NCI-H446 treated with DMSO at 0.1 percent for 48 hours (cell line): ENCODE results near the gene PDE7B.

Experiments
- DNase-seq: peaks from one replicate; lab custom pipeline; 2025; lab: John Stamatoyannopoulos, UW

PDE7B gene

GRCh38 chr6:136149311-136149710 lies 297.8 kb downstream of the PDE7B start:
- DNase-seq, result no peak

DNA sequence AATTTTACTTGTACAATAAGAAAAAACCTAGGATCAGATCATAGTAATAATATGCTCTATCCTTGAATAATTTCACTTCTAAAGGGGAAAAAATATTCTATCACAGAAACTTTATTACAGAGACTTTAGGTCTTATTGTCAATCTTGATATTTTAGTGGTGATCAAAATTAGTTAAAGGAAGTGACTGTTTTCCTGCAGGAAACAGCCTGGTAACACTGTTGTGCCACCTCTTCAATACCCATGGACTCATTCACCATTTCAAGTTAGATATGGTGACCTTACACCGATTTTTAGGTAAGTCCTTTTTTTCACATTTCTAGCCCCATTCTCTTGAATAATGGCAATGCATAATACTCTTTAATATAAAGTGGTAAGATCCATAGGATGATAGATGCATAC lies 299.5 kb downstream of the PDE7B start:
- no peak for DNase-seq

DNA sequence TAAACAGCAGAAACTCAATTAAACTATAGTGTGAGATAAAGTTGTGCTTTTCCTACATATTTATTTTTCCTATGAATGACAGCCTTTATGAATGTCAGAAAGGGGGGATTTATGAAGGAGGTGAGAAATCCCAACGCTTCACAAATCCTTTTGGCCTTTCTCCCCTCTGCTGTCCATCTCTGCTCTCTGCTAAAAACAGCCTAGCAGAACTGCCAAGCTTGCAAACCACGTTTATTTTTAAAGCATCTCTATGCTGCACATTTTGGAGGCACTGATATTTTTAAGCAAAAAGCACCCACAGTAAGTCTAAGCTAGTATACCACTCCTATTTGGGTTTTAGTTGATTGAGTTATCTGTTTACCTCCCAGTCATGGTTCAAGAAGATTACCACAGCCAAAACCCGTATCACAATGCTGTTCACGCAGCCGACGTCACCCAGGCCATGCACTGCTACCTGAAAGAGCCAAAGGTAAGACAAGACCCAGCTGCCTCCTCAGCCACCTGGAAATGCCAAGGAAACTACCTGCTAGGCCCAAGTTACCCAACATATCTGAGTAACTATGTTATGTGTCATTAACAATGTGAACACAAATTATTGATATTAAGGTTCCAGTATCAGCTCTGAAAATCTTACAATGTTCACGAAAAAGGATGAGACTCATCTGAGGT lies 302.3 kb downstream of the PDE7B start:
- no peak for DNase-seq

- no peak for DNase-seq
Measured at GRCh38 chr6:136155191-136155590, 303.7 kb downstream of the PDE7B start.

DNA sequence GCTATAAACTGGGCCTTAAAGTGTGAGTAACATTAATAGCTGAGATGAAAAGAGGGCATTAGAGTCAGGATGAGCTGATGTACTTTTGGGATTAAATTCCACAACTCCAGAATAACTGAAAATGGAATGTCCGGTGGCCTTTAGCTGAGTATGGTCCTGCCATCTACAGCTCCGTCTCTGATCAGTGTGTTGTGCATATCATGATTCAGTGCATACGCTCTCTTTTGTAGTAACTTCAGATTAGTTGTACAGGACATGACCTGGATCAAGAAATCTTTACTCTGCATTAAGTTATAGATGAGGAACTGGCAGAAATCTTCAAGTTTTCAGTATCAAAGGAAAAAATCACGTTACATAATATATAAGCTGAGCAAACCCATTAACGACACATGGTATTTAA lies 306.2 kb downstream of the PDE7B start:
- no peak for DNase-seq

DNA sequence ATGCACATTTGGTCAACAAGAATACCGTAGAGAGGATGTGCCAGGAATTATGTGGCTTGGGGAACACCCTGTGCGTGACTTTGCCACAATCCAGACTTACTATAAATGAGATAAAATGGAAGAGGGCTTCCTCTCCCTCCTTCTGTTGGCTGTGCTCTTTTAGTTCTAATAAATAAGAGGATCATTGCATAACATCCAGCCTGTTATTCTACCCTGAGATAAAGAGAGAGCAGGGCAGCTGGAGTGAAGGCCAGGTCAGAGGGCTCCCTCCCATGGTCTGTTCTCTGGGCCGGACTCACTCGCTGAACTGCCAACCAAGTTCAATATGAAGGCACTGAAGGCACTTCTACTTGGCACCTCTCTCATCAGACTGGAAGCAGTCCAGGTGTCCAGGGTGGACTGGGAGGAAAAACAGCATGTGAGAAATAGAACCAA lies 306.9 kb downstream of the PDE7B start:
- no peak for DNase-seq

DNA sequence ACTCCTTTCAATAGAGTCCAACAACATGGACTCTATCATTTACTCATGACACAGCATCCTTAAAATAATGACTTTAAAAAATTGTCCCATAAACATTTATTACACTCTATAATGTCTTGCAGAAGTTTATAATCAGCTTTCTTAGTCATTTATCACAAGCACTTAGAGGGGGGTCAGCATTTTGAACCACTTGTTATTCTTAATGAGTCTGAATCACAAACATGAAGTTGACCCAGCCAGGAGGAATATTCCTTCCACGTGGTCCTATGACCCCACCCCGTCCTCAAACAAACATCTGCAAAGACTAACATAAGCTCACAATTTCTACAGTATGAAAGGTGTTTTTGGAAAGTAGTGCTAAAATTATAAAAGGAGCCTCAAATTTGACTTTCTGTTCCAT lies 307.5 kb downstream of the PDE7B start:
- DNase-seq, result no peak

DNA sequence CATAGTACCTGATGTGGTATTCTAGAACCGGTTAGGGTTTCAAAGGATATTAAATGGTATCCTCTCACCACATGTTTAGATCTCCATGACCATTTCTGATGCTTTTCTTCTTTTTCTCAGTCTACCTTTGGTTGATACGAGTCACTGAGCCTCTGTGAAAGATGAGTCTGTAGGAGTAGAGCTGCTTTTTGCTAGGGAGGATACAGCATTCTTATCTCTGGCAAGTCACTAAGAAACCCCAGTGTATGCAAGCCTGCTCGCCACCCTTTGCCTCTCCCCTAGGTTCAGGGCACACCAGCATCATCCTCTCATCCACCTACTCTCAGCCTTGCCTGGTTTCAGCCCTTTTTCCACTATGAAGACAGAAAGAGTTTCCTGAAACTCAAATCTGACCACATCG lies 308.7 kb downstream of the PDE7B start:
- no peak for DNase-seq

GRCh38 chr6:136161950-136162349 lies 310.4 kb downstream of the PDE7B start:
- no peak for DNase-seq

DNA sequence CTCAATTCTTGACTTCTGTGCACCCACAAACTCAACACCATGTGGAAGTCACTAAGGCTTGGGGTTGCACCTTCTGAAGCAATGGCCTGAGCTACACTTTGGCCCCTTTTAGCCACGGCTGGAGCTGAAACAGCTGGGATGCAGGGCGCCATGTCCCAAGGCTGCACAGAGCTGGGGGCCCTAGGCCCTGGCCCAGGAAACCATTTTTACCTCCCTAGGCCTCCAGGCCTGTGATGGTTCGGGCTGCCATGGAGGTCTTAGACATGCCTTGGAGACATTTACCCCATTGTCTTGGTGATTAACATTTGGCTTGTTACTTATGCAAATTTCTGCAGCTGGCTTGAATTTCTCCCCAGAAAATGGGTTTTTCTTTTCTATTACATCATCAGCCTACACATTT lies 311.8 kb downstream of the PDE7B start:
- DNase-seq, result no peak

- DNase-seq, result no peak
Measured at GRCh38 chr6:136166815-136167214, 315.3 kb downstream of the PDE7B start.

DNA sequence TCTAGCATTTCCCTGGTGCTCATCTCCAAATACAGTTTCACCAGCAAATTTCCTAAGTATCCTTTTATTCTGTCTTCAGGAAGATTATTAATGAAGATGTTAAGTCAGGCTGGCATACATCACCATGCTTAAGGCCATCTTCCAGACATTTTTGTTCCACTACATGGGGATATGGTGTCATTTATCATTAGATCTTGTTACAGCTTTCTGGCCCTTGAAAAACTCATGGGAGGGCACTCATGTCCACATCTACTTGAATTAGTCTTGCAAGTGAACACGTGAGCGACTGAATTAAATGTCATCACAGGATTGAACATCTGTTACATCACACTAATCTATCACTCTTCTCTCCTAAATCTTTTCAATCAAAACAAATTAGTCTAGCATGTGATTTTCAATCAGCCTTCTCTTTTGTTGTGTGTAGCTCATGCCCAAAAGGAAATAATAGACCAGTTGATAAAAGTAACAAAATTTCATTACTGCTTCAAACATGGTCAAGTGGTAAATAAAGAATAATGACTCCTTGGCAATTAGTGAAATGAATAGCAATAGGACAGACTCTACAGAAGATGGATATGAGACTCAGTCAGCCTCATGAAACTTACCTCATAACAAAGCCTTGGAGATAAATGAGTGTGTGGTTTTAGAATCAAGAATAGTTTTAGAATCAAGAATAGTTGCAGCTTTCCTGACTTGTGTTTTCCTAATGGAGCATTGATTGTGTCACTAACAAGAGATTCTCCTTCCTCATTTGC lies 318.1 kb downstream of the PDE7B start:
- DNase-seq, result no peak

DNA sequence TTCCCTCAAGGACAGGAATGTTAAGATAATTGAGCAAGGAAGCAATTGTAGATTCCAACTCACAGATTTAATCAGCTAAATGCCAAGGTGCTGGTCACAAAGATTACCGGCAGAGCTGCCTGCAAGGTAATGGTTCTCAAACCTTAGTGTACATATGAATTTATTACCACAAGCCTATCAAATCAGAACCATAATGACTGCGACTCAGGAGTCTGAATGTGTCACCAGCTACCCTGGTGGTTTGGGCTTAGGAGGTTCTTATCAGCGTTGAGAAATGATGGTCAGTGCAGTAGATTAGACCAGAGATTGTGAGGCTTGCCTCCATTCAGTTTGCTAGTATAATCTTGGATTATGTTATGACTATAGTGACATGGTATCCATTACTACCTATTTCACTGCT lies 319.7 kb downstream of the PDE7B start:
- DNase-seq, result no peak

- no peak for DNase-seq
Measured at GRCh38 chr6:136173519-136174507, 322.3 kb downstream of the PDE7B start.

DNA sequence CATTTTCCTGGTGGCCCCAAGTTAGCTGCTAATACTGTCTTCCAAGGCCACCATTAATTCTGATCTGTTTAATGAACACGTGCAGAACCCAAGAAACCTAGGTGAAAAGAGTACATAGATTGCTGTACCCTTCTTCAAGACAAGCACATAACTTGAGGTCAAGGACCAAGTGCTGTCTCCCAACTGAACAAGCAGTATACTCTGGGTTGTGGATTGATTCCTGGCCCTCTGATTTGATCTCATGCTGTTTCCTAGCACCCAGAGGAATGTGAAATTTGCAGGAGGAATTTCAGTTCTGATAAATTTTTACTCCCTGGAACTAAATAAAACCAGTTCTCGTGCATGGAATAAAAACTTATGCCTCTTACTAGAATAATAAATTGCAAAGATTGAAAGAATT lies 323.0 kb downstream of the PDE7B start:
- DNase-seq, result no peak

DNA sequence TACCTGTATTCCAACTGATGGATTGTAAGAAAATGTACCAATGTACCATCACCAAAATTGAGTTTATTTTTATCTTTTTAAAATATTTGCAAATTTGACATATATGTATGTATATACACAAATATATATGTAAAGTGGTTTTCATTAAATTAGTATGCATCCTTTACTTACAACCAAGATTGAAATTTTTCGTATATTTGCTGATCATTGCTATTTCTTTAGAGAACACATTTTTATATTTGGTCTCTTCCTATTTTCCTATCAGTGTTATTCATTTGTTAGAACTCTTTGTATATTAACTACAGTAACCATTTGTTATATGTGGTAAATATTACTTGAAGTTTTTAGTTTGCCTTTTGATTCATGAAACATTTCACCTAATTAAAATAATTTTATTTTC lies 324.4 kb downstream of the PDE7B start:
- no peak for DNase-seq

DNA sequence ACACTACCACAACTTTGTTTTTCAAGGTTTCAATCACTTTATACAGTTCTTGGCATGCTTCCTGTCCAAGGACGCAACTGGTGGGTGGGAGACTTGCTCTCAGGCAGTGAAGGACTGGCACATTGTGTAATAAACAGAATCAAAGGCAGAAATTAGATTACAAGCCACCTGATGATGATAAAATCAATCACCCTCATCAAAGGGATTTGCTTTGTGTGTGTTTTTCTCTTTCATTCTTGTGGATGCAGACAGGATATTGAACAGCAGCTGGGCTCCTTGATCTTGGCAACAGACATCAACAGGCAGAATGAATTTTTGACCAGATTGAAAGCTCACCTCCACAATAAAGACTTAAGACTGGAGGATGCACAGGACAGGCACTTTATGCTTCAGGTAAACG lies 327.2 kb downstream of the PDE7B start:
- DNase-seq, result no peak

GRCh38 chr6:136180704-136181511 lies 329.4 kb downstream of the PDE7B start:
- DNase-seq, result no peak

GRCh38 chr6:136181512-136181833 lies 330.0 kb downstream of the PDE7B start:
- DNase-seq, result no peak

- DNase-seq, result no peak
Measured at GRCh38 chr6:136181861-136182260, 330.4 kb downstream of the PDE7B start.

- no peak for DNase-seq
Measured at GRCh38 chr6:136184738-136185137, 333.2 kb downstream of the PDE7B start.

GRCh38 chr6:136186363-136186762 lies 334.9 kb downstream of the PDE7B start:
- no peak for DNase-seq
